GM19372 (cell line): Measurements from ENCODE around the gene SKA3.

ENCODE experiments used
- ATAC-seq: cut with Tn5 transposase; IDR thresholded peaks from one replicate; pipeline ENCODE4 v1.9.1; 2021; ENCODE audit warnings: mild to moderate bottlenecking, low read depth, moderate library complexity; ENCODE audit not compliant: unreplicated experiment

The SKA3 gene

DNA sequence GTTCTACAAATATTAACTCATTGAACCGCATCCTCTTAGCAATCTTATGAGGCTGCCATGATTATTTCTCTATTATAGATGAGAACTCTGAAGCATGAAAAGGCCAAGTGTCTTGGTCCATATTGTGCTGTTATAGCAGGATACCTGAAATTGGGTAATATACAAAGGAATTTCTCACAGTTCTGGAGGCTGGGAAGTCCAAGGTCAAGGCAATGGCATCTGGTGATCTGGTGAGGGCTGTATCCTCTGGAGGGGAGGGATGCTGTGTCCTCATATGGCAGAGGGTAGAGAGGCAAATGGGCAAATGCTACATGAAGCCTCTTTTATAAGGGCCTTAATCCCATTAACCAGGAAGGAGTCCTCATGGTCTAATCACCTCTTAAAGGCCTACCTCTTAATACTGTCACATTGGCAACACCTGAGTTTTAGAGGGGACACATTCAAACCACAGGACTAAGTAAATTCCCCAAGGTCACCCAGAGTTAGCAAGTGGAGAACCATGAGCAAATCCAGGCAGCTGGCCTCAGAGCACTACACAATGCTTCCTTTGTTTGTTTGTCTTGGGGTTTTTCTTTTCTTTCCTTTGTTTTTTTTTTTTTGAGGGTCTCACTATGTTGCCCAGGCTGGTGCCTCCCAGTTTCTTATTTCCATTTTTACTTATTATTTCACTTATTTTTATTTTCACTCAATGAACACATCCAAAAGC is 59.1 kb downstream of the SKA3 start:
- no peak for ATAC-seq

- no peak for ATAC-seq
Measured at GRCh38 chr13:21116141-21116540, 60.2 kb downstream of the SKA3 start.

DNA sequence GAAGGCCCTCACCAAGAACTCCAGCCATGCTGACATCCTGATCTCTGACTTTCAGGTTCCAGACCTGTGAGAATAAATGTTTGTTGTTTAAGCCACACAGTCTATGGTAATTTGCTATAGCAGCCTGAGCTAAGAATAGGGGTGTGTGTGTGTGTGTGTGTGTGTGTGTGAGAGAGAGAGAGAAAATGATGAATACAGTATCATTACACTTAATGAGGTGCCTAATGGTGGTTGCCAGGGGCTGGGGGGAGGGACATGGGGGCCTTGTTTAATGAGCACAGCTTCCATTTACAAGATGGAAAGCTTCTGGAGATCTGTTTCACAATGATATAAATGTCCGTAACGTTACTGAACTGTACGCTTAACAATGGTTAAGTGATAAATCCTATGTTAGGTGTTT is 61.1 kb downstream of the SKA3 start:
- no peak for ATAC-seq

DNA sequence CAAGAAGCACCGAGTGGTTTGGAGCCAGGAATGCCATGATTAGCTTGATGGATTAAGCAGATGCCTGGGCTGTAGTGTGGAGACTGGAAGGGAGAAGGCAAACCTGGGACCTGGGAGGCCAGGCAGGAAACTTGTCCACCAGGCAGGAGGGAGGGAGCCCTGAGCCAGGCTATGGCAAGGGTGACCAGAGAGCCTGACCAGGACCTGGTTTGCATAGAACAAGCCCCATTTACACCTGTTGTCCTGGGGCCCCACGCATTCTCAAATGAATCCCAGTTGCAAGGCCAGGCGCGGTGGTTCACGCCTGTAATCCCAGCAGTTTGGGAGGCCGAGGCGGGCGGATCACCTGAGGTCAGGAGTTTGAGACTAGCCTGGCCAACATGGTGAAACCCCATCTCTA is 64.8 kb downstream of the SKA3 start:
- no peak for ATAC-seq

GRCh38 chr13:21109168-21109567 is 67.2 kb downstream of the SKA3 start:
- ATAC-seq: no peak

DNA sequence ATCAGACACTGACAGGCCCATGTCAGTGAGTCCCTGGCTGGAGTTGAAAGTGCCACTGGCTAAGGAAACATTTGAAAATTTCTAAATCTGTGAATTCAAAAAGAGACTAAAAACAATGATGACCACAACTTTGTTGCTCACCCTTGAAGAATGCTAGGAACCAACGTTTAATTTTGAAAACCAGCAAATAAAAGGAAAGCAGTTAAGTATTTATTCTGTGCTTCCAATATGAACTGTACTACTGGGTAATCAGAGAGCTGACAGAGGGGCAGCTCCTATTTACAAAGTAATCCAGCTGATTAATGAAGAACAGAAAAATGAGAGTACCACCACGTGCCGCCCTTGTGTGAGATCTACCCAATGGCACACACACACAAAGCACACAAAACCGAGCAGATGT is 70.3 kb downstream of the SKA3 start:
- no peak for ATAC-seq

DNA sequence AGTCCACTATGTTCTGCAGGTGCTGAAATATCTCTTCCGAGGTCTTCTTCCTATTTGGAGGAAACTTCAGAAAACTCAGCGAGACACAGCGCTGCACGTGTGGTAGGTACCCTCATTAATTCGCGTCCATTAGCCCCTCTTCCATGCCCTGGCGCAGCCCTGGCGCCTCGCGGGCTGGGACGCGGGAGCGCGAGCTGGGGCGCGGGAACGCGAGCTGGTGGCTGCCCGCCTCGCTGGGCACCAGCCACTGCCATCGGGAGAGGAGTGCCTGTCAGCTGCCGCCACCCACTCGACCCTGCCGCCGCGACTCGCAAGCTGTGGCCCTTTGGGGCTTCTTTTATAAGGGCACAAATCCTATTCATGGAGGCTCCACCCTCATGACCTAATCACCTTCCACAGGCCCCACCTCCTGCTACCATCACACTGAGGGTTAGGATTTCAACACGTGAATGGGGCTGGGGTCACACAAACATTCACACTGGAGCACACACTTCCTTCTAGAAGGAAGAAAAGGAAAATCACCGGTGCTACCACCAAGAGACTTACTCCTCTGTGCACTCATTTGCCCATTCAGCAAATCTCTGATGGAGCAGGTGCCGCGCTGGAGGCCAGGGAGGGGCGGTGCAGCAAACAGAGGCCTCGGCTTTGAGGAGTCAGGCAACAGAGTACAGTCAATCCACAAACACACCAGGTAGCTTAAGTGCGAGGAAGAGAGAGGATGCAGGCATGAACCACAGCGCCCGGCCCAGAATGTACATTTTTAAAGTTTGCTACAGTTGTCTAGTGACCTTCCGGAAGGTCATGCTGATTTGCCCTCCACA is 71.9 kb downstream of the SKA3 start:
- no peak for ATAC-seq
